G401 (cell line): ENCODE measurements around the gene MPPE1. TPM values are rescaled to one million over a fixed set of nuclear protein-coding genes. Genes with fewer than 3 reads are reported as not detected.
"Not testable (repeated sequence)": the region's sequence is repeated elsewhere in the genome, so short reads cannot be mapped to it uniquely, and the experiment has no call there.

Source experiments
- DNase-seq: peaks from one replicate; pipeline ENCODE4 v3.0.0-alpha.2; 2015; ENCODE audit warnings: low spot score
- in situ Hi-C: cut with HindIII; loops from 2 replicates; pipeline ENCODE4 v1.10.0; 2016; ENCODE audit warnings: low sequenced_read_pairs, mixed read lengths
- total RNA-seq: library from RNA; depleted of rRNA; stranded (reverse); fragments of >200 nt; shearing (Covaris generic); gene quantifications from 2 replicates; pipeline ENCODE4 v1.2.3, GENCODE V29; 2014; rRNA removed

MPPE1 gene, protein sequence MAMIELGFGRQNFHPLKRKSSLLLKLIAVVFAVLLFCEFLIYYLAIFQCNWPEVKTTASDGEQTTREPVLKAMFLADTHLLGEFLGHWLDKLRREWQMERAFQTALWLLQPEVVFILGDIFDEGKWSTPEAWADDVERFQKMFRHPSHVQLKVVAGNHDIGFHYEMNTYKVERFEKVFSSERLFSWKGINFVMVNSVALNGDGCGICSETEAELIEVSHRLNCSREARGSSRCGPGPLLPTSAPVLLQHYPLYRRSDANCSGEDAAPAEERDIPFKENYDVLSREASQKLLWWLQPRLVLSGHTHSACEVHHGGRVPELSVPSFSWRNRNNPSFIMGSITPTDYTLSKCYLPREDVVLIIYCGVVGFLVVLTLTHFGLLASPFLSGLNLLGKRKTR
- total RNA-seq = 13.5 and 21.3 TPM in 2 replicates

- DNase-seq = peak; percentile 87
- in situ Hi-C loops = no loop called here
These were observed at the start of gene MPPE1 for GRCh38 chr18:11908182-11909060. TSS of gene MPPE1 (minus strand) at chr18:11908317. CDS start at chr18:11897264, 11,053 bp downstream.

DNA sequence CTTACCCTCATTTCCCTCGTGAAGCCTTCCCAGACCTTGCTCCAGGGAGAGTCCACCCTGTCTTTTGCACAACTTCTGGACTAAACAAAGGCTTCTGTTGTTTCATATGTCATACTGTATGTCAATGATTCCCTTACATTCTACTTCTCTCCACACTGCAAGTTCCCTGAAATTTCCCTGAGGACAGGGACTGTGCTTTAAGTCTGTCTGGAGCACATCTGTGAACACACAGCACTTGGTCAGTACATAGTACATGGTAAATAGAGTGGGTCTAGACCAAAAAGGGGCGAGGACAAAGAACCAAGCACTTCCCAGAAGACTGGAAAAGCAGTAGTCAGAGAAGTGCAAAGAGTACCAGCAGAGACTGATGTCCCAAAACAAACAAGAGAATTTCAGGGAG lies 49.5 kb upstream of the MPPE1 start:
- in situ Hi-C loops = no loop called here
- DNase-seq = no peak

GRCh38 chr18:11956371-11957308 lies 48.5 kb upstream of the MPPE1 start:
- in situ Hi-C loops = no loop called here
- DNase-seq = no peak

DNA sequence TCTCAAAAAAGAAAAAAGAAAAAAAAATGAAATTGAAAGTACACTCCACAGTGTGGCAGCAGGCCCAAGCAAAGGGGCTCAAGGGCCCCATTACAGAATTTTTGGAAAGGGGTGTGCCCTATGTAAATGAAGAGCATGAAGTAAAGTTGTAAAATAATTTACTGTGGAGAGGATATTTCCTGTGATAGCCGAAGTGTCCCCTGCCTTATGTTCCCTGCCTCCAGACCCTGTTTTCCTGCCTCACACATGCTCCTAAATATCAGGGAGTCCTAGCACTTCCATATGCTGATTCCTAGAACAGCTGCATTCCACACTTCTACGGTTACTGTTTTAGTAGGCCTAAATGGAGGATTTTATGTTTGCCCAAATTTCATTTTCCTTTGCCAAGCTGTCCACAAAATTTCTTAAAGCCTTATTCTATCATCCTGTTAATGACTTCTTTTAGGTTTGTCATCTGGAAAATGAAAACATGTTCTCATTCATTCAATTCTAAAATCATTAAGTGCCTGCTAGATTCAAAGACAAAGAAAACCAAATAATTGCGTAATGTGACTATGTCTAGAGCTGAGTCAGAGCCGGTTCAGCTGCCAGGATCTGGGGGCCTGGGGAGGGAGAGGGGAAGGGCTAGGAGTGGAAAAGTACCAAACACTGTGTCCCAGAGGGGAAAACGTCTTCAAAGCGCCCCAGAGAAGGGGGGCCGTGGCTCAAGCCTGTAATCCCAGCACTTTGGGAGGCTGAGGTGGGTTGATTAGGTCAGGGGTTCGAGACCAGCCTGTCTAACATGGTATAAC lies 47.3 kb upstream of the MPPE1 start:
- in situ Hi-C loops = no loop called here
- peak; percentile 26 for DNase-seq

DNA sequence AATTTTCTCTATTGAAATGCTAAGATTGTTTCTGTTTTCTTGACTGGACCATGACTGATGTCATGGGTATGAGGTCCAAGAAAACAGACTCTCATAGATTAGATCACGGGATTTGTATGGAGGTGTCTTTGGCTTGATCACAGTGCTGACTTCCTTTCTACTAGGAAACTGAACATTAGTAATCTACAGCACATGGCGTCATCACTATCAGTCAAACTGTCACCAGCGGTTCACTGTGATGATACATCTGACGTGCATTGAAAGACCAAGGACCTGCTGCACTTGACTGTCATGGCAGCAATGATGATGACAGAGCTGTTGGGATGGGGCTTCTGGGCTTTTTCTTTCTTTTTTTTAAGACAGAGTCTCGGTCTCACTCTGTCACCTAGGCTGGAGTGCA lies 45.0 kb upstream of the MPPE1 start:
- in situ Hi-C loops = no loop called here
- DNase-seq = no peak

GRCh38 chr18:11951390-11951851 lies 43.3 kb upstream of the MPPE1 start:
- no peak for DNase-seq
- in situ Hi-C loops = no loop called here

GRCh38 chr18:11950824-11951223 lies 42.7 kb upstream of the MPPE1 start:
- in situ Hi-C loops = no loop called here
- no peak for DNase-seq

GRCh38 chr18:11948852-11949523 lies 40.9 kb upstream of the MPPE1 start:
- no peak for DNase-seq
- in situ Hi-C loops = no loop called here

- in situ Hi-C loops = no loop called here
- peak; percentile 31 for DNase-seq
These were observed 39.4 kb upstream of the MPPE1 start for GRCh38 chr18:11947214-11948191.

- no peak for DNase-seq
- in situ Hi-C loops = no loop called here
These were observed 38.6 kb upstream of the MPPE1 start for GRCh38 chr18:11946756-11947155.

DNA sequence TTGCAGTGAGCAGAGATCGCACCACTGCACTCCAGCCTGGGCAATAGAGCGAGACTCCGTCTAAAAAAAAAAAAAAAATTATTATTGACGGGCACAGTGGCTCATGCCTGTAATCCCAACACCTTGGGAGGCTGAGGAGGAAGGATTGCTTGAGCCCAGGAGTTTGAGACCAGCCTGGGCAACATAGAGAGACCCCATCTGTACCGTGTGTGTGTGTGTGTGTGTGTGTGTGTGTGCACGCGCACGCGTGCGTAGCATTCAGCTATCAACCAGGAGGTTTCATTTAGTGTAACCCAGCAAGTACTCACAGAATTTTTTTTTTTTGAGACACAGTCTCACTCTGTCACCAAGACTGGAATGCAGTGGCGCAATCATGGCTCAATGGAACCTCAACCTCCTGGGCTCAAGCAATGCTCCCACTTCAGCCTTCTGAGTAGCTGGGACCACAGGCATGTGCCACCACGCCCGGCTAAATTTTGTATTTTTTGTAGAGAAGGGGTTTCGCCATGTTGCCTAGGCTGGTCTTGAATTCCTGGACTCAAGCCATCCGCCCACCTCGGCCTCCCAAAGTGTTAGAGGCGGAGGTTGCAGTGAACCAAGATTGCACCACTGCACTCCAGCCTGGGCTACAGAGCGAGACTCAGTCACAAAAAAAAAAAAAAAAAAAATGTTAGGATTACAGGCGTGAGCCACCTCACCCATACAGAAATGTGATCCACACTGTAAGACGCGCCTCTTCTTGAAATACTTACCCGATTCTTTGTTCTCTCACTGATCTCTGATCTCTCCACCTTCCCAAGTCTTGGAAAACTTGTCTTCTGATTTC lies 37.9 kb upstream of the MPPE1 start:
- DNase-seq, in situ Hi-C loops: not testable (repeated sequence)

GRCh38 chr18:11944786-11945185 lies 36.7 kb upstream of the MPPE1 start:
- no peak for DNase-seq
- in situ Hi-C loops = no loop called here

DNA sequence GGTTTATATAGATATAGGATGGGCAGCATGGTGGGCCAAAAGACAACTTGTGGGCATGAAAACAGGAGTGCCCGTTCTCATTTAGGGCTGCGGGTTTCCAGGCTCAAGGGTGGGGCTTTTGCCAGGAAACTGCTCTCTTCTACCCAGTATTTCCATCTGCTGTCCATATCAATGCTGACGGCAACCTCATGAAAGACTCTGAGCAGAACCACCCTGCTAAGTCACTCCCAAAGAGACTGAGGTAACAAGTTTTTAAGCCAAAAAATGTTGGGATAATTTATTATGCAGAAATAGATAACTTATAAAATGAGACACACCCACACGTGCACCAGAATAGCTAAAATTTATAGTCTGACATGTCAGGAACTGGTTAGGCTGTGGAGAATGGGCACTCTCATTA lies 36.1 kb upstream of the MPPE1 start:
- in situ Hi-C loops = no loop called here
- no peak for DNase-seq

- in situ Hi-C loops = no loop called here
- no peak for DNase-seq
These were observed 35.4 kb upstream of the MPPE1 start for GRCh38 chr18:11943551-11943950.

GRCh38 chr18:11940956-11941355 lies 32.8 kb upstream of the MPPE1 start:
- DNase-seq = no peak

More at GRCh38 chr18:11940956-11941355, 32.8 kb upstream of the MPPE1 start:
- in situ Hi-C loops = no loop called here
